IPS-NIHi11 (cell line): ENCODE results near the gene SNAPC2.
"Not testable (repeated sequence)": the region's sequence is repeated elsewhere in the genome, so short reads cannot be mapped to it uniquely, and the experiment has no call there.

ENCODE experiments used
- DNase-seq: peaks from one replicate; pipeline ENCODE4 v3.0.0; 2012; ENCODE audit warnings: mixed read lengths, low spot score

SNAPC2 gene

DNA sequence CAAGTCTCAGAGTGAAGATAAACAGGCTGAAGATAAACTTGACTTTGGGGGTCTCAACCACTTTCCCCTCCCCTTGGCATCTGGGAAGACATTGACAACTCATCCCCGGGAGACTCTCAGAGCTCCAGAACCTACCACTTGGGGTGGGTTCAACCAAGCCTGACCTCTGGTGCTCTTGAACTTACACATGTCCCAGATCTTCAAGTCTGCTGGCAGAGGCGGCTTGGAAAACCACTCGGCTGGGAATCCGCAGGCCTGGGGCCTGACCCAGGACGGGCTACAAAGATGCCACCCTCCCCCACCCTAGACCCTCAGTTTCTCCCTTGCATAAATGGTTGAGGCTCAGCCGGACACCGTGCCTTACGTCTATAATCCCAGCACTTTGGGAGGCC, 31.3 kb upstream of the SNAPC2 start:
- no peak for DNase-seq

DNA sequence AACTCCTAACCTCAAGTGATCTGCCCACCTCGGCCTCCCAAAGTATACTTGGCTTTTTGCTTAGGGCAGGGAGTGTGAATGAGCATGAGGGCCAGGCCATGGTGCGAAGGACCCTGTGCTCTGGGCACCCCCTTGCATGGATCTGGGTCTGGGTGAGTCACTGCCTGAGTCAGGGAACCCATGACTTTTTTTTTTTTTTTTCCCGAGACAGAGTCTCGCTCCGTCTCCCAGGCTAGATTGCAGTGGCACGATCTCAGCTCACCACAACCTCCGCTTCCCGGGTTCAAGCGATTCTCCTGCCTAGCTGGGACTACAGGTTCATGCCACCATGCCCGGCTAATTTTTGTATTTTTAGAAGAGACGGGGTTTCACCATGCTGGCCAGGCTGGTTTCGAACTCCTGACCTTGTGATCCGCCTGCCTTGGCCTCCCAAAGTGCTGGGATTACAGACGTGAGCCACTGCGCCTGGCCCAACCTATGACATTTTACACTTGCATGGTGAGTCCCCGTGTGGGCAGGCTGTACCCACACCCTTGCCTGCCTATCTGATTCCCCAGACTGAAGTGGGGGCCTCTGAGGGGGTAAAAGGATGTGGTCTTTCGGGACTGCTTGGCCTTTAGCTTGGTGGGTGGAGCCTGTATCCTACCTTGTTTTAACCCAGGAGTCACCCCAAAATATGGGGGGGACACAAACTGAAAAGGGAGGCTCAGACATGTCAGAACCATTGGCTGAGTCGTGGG, 26.6 kb upstream of the SNAPC2 start:
- not testable (repeated sequence) for DNase-seq

DNA sequence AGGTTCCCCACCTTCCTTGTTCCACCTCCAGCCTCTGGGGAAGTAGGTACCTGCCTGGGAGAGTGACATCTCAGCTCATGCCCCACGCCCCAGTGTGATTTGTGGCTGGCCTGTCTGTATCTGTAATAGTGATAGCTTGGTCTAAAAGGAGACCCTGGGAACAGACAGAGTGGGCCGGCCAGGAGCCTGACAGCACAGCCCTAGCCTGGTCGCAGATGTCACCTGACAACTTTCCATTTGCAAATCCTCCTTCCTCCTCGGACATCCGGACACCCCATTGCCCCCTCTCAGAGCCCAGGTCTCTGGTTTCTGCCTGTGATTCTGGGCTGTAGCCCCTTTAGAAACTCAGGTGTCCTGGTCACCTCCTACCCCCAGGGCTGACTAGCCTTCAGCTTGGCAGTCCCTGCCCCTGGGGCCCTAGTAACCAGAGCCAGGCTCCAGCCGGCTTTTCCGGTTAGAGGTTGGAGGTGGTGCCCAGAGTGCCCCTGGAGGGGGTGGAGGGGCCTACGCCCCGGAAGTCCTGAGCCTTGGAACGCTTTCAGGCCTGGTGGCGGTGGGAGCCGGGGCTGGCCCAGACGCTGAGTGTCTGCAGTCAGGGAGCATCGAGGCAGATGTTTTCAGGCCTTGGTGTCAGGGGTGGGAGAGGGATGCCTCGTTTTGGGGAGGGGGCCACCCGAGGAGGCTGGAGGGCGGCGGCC, 25.4 kb upstream of the SNAPC2 start:
- peak; percentile 47 for DNase-seq

DNA sequence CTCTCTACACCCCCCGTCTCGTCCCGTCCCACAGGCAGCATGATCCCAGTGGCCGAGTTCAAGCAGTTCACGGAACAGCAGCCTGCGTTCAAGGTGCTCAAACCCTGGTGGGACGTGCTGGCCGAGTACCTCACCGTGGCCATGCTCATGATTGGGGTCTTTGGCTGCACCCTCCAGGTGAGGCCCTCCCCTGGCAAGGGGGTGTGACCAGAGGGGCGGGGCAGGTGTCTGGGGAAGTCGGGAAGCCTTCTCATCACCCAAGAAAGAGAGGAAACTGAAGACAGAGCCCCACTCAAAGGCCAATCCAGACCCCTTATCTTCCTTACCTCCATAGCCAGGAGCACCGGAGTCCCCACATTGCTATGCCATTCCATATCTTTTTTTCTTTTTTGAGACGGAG, 24.6 kb upstream of the SNAPC2 start:
- no peak for DNase-seq

DNA sequence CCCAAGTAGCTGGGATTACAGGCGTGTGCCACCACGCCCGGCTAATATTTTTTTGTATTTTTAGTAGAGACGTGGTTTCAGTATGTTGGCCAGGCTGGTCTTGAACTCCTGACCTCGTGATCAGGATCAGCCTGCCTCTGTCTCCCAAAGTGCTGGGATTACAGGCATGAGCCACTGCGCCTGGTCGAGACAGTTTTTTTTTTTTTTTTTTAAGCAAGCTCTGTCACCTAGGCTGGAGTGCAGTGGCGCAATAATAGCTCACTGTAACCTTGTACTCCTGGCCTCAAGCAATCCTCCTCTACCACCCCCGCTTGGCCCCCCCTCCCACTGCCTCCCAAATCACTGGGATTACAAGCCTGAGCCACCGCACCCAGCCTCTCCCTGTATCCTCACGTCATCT, 22.8 kb upstream of the SNAPC2 start:
- no peak for DNase-seq

DNA sequence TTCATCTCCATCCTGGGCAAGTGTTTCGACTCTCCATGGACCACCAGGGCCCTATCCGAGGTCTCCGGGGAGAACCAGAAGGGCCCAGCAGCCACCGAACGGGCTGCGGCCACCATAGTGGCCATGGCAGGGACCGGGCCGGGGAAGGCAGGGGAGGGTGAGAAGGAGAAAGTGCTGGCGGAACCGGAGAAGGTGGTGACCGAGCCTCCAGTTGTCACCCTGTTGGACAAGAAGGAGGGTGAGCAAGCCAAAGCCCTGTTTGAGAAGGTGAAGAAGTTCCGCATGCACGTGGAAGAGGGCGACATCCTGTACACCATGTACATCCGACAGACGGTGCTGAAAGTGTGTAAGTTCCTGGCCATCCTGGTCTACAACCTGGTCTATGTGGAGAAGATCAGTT, 21.2 kb upstream of the SNAPC2 start:
- no peak for DNase-seq

DNA sequence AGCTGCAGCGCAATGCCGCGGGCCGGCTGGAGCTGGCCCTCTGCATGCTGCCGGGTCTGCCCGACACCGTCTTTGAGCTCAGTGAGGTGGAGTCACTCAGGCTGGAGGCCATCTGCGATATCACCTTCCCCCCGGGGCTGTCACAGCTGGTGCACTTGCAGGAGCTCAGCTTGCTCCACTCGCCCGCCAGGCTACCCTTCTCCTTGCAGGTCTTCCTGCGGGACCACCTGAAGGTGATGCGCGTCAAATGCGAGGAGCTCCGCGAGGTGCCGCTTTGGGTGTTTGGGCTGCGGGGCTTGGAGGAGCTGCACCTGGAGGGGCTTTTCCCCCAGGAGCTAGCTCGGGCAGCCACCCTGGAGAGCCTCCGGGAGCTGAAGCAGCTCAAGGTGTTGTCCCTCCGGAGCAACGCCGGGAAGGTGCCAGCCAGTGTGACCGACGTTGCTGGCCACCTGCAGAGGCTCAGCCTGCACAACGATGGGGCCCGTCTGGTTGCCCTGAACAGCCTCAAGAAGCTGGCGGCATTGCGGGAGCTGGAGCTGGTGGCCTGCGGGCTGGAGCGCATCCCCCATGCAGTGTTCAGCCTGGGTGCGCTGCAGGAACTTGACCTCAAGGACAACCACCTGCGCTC, 20.3 kb upstream of the SNAPC2 start:
- no peak for DNase-seq

DNA sequence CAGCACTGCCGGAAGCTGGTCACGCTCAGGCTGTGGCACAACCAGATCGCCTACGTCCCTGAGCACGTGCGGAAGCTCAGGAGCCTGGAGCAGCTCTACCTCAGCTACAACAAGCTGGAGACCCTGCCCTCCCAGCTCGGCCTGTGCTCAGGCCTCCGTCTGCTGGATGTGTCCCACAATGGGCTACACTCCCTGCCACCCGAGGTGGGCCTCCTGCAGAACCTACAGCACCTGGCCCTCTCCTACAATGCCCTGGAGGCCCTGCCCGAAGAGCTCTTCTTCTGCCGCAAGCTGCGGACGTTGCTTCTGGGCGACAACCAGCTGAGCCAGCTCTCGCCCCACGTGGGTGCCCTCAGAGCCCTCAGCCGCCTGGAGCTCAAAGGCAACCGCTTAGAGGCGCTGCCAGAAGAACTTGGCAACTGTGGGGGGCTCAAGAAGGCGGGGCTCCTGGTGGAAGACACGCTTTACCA, 19.7 kb upstream of the SNAPC2 start:
- no peak for DNase-seq

DNA sequence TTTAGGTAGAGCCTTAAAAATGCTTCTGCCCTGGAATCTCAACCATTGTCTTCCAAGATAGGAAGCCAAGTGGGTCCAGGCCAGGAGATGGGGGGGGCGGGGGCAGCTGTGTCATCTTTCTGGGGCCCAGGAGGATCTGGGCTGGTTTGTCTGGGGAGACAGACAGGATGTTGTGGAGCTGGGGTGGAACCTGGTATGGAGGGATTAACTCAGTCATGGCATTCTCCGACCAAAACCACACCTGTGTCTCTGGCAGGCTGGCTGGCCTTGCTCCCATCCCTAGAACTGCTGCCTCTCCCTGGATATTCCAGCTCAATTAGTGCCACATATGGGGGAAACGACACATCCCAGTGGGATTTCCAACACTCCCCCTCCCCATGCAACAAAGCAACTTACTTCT, 19.2 kb upstream of the SNAPC2 start:
- DNase-seq, result no peak

DNA sequence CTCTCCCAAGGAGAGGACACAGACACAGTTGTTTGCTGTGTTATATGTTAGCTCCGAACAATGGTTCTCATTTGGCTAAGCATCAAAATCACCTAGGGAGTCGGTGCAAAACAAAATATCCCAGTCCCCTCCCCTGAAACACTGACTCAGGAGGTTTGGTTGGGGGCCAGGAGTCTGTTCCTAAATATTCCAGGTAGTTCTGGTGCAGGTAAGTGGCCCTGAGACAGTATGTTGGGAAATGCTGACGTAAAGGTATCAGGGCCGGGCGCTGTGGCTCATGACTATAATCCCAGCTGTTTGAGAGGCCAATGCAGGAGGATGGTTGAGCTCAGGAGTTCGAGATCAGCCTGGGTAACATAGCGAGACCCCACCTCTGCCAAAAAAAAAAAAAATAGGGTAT, 18.8 kb upstream of the SNAPC2 start:
- no peak for DNase-seq

DNA sequence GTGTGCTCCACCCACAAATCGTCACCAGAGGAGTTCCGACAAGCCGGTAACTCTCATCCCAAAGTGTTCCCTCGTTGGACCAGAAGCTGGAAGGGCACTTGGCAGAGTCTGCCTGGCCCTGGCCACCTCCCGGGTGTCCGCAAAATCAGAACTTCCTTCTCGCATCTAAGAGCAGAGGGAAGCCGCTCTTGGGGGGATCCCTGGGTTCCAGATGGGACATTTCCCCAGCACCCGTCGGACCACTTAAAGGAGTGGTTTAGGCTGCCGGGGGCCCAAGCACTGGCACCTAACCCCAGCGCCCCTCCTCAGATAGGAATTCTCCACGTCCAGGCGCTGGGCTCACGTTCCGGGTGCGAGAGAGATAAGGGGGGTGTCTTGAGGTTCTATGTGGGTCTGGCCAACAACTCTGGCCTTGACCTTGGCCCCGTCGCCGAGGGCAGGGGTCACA, 17.3 kb upstream of the SNAPC2 start:
- DNase-seq, result no peak

DNA sequence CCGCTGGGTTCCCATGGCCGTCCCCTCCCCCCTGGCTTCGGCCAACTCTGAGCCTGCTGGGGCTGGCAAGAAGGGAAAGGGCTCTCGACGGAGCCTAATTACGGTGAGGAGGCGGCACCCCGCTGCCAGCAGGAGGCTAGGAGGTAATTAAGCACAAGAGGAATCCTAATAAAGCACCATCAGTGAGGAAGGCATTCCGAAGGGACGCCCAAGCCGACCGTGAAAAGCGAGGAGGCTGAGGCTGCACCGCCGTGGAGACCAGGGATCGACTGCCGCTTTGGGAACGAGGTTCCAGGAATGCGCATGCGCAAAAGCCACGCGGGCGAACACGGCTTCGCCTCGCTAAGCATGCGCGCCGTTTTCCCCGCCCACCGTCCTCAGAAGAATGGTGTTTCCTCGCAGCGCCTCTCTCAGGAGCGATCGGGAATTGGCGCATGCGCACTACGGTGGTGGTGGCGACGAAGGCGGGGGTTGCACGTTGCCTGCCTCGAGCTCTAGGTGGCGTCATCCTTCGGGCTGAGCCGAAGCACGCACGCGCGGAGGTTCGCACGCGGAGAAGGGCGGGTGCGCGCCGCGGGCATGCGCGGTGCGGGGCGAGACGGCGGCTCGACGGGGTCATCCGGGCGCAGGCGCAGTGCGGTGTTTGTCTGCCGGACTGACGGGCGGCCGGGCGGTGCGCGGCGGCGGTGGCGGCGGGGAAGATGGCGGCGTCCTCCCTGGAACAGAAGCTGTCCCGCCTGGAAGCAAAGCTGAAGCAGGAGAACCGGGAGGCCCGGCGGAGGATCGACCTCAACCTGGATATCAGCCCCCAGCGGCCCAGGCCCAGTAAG, 16.7 kb upstream of the SNAPC2 start, which contains the start of gene MAP2K7:
TSS of gene MAP2K7 (plus strand) at position 634 of the 830 bp plus-strand sequence. CDS start at position 702, 68 bp downstream.
- peak; percentile 95 for DNase-seq

DNA sequence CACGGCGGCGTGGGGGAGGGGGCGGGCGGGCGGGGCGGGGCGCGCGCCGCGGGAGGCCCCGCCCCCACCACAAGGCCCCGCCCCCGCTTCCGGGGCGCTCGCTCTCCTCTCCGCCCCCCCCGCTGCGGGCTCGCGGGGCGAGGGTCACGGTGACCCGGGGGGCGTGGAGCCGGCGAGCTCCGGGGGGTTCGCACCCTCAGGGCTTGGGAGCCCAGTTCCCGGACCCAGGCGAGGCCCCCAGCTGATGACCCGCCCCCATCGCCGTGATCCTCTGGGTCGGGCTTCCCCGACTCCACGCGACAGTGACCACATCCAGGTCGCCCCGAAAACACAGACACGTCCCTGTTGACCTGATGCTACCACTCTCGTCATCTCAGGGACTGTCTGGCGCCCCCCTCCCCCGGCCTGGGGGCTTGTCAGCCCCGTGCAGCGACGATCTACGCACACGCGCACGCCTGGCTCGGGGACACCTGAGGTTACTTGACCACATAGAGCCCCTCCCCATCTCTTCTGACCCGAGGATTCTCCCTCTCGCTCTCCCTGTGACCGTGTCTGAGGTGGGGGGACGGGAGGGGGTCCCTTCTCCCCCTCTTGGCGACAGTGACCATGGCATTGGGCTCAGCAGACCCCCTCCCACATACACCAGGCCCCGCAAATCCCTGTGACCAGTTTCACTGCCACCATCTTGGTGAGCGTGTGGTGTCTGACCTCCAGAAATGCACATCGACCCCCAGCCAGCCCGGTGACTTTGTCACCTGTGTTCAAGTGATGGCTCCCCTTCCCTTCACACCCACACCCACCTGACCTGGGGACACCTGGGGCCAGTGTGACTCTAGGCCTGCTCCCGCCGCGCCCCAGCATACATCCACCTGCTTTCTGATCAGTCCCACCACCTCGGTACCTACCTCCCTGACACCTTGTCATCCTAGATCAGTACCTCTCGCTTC, 15.8 kb upstream of the SNAPC2 start:
- peak; percentile 74 for DNase-seq

DNA sequence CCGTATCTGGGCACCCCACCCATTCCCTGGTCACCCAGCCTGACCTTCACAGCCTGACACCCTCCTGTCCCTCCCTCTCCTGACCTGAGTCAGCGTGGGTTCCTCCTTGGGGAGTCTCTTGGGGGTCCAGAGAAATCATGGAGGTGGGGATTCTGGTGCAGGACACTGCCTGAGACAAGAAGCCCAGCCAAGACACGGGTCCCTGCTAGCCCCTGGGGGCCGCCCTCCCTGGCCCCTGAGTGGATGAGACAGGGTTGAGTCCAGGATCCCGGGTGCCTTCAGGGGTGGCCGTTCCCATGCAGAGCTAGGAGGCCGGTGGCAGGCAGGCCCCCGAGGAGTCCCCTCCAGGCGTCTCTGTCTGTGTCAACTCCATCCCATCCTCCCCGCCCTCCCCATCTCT, 14.9 kb upstream of the SNAPC2 start:
- no peak for DNase-seq

DNA sequence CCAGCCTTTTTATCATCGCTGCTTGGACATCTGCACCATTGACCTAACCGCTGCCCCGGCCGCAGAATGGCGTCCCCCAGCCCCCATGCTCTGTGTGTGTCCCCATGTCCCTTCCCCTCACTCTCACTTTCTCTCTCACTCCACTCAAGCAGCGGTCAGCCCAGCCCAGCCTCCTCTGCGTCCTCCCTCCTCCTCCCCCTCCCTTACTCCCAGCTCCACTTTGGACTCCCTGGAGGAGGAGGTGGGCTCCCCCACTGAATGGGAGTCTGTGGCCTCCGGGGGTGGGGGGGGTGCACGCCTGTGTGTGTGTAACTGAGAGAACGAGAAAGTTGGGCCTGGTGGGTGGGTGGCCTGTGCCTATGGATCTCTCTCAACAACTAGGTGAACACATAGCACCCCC, 14.3 kb upstream of the SNAPC2 start:
- DNase-seq, result no peak

DNA sequence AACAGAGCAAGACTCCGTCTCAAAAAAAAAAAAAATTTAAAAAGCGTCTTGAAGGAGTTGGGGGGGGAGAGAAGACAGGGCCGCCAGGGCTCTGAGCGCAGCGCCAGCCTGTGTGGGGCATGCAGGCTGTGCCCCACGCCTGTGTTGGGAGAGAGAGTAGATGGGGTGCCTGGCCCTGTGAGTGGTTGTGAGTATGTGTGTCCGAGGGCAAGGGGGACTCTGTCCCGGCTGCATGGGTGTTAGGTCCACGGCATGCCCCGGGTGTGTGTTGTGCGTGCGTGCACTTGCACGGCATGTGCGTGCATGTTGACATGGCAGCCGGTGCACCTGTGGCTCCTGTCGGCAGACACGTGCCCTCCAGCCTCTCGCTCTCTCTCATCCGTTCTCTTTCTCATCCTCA, 13.0 kb upstream of the SNAPC2 start:
- no peak for DNase-seq

DNA sequence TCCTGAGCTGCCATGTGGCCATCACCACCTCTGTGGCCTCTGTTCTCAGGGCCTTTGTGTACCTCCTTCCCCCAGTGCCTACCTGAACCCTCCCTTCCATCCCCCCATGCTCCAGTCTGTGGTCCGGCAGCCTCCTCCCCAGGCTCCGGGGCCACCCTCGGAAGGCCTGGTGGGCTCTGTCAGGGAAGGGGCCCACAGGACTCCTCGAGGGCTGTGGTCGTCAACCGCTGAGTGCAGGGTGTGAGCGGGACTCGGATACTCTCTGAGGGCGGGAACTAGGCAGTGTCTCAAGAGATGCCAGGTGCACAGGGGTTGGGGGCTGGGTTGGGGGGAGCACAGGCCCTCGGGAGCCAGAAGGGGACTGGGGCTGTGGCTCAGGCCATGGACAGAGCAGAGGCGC, 12.6 kb upstream of the SNAPC2 start:
- no peak for DNase-seq

DNA sequence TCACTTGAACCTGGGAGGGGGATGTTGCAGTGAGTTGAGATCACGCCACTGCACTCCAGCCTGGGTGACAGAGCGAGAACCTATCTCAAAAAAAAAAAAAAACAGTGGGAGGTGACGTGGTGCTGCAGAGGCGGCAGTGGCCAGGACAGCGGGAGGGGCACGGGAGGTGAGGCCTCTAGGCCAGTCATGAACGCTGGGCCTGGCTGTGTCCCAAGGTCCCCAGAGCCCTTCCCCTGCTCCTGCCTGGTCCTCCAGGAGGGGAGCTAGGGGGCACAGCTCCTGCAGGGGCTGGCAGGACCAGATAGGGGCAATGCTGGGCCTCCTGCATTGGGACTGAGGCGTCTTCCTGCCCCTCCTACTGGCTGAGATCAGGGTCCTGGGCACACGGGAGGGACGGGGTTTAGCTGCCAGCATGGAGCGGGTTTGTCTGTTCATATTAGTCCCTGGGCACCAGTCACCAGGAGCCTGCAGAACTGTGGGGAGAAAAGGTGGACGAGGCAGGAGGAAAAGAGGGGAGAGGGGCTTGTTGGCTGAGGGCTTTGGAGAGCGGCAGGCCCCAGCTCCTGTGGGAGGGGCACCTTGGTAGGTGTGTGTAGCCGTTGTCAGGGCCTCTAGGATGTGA, 11.9 kb upstream of the SNAPC2 start:
- DNase-seq, result no peak

DNA sequence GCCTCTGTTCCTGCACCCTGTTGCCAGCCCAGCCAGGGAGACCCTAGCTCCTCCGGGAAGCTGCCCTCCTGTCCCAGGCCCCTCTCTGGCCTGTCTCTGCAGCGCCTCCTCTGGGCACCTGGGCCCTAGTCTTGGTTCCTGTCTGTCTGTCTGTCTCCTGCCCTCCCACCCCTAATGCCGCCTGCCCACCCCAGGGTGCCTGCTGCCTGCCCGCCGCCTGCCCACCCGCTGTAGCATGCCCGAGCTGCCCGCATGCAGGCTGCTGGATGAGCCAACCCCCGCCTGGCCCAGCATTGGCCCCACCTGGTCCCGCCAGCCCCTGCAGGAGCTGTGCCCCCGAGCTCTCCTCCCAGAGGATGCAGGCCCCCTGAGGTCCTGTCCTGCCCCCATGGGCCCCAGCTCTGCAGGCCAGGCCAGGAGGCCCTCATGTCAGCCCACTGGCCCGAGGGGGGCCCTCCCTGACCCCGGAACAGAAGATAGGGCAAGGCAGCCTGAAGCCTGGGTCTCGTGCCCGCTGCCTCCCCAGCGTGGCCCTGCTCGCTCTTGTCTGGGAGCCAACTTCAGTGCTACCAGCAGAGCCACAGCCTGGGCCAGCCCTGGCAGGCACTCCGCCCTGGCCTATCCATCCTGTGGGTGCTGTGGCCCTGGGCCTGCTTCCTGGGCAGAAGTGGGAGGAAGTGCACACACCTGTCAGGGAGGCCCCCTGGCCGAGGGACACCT, 11.2 kb upstream of the SNAPC2 start:
- no peak for DNase-seq
